ENCODE measurements around the gene CEND1.

Gene CEND1

DNA sequence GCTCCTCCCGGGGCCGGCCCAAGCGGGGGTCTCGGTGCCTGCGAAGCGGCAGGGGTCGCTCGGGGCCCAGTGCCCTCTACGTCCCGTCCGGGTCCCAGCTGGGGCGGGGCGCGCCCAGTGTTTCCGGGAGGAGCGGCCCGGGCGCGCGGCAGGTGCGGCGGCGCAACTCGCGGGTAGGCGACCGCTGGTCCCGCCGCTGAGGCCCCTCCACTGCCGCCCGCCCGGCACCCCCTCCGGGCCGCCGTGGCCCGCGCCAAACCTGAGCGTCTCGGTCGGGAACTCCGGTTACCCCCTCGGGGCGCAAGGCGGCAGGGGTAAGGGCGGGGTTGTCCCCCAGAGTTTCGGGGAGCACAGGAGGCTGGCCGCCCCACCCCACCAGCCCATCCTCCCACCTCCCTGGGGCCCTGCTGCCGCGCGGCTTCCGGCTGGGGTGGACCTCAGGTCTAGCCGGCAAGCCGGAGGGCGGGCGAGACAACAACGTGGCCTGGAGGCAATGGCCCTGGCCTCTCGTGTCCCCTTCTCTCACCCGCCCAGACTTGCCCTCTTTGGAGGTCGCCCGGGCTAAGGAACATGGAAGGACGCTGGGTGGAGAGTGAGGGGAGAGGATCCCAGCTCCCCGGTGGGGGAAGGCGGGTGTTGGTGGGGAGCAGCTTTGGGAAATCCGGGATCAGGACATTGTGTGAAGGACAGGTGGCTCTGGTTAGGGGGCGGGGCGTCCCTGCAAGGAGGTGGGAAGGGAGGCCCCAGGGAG is 37.4 kb upstream of the CEND1 start:
- DNase-seq, result no peak

DNA sequence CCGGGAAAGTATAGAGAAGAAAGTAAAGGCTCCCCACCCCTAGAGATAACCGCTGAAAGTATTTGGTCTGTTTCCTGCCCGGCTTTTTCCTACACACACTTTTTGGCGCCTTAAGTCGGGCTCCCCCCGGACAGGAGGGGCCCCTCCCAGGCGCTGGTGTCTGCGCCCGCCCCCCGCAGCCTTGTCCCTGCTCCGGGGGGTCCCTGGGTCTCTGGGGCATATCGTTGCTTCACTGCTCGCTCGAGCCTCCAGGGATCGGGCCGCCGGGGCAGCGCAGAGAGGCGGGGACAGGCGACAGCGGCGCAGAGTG is 36.9 kb upstream of the CEND1 start:
- DNase-seq, result no peak

DNA sequence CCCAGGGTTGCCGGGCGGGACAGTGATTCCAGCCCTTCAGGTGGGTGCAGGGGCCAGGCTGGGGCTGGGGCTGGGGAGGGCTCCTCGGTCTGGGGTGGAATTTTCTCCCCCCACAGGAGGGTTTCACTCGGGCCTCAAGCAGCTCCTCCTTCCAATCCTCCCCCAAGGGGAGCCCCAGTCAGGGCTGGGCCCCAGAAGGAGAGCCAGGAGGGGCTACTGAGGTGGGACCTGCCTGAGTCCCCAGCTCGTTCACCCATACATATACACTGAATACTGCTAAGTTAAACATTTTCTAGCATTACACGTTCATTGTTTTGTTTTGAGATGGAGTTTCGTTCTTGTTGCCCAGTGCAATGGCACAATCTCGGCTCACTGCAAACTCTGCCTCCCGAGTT is 36.3 kb upstream of the CEND1 start:
- DNase-seq, result no peak

DNA sequence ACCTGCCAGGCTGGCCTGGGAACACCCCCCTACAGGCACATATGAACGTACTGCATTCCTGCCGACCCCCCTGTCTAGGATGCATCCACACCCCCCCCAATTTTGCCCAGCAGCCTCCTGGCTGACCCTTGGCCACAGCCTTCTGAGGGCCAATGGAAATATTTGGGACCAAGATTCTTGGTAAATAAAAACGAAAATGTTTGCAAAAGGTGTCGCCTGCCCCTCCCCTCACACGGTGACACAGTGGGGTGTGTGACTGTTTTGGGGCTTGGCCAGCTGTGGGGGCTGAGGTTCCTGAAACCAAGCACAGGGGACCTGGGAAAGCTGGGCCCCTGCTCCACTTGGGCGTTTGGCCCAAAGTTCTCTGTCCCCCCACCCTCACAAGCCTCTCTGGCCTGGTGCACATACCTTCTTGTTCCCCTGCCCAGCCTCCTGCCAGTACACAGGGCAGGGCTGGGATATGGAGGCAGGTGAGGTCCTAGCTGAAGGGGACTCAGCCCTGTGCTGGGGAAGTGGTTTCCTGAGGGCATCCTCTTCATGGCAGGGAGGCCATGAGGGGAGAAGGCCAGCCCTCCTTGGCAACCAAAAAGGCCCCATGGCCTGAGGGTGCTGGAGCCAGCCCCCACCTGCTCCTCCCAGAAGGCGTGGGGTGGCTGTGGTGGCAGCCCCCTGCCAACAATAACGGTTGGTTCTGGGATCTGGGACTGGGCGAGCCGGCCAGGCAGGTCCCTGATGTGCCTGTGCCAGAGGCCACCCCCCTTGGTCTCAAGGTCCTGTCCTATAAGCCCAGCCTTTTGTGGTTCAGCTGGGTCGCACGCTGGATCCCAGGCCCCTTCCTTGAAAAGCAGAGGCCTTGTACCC is 35.7 kb upstream of the CEND1 start:
- DNase-seq, result no peak

DNA sequence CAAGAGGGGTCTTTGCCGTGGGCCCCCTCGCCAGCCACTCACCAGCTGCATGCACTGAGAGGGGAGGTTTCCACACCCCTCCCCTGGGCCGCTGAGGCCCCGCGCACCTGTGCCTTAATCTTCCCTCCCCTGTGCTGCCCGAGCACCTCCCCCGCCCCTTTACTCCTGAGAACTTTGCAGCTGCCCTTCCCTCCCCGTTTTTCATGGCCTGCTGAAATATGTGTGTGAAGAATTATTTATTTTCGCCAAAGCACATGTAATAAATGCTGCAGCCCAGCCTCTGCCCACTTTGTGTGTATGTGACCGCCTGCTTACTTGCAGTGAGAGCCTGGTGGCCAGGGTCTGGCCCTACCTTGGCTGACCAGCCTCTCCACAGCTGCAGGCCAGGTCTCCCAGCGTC is 35.1 kb upstream of the CEND1 start:
- DNase-seq, result no peak

DNA sequence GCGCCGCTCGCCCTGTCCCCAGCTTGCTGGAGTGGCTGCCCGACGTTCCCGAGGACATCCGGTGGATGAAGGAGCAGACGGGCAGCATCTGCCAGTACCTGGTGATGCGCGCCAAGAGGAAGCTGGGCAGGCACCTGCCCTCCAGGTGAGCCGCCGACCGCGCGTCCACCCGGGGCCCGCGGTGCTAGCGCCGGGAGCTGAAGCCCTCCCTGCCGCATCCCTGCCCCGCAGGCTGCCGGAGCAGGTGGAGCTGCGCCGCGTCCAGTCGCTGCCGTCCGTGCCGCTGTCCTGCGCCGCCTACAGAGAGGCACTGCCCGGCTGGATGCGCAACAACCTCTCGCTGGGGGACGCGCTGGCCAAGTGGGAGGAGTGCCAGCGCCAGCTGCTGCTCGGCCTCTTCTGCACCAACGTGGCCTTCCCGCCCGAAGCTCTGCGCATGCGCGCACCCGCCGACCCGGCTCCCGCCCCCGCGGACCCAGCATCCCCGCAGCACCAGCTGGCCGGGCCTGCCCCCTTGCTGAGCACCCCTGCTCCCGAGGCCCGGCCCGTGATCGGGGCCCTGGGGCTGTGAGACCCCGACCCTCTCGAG is 34.5 kb upstream of the CEND1 start:
- DNase-seq, result no peak

DNA sequence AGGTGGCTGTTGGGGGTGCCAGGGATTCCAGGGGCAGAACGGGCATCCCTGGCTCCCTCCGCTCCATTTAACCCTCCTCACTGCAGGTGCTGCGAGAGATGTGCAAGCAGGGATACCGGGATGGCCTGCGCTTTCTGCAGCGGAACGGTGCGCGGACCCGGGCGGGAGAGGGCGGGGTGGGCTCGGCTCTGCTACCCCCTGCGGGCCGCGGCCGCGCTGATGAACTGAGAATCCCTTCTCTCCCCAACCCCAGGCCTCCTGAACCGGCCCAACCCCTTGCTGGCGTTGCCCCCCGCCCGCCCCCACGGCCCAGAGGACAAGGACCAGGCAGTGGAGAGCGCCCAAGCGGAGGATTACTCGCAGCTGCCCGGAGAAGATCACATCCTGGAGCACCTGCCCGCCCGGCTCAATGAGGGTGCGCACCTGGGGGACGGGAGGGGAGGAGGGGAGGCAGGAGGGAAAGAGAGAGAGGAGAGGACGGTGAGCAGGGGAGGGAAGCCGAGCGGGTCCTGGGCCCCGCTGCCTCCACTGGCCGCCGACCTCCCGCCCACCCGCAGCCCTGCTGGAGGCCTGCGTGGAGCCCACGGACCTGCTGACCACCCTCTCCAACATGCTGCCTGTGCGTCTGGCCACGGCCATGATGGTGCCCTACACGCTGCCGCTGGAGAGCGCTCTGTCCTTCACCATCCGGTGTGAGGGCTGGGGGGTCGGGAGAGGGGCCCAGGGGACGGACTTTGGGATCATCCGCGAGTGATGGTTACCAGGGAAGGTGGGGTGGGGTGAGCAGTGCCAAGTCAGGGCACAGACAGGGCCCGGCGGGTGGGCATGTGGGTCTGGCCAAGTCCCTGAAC is 33.8 kb upstream of the CEND1 start:
- no peak for DNase-seq

DNA sequence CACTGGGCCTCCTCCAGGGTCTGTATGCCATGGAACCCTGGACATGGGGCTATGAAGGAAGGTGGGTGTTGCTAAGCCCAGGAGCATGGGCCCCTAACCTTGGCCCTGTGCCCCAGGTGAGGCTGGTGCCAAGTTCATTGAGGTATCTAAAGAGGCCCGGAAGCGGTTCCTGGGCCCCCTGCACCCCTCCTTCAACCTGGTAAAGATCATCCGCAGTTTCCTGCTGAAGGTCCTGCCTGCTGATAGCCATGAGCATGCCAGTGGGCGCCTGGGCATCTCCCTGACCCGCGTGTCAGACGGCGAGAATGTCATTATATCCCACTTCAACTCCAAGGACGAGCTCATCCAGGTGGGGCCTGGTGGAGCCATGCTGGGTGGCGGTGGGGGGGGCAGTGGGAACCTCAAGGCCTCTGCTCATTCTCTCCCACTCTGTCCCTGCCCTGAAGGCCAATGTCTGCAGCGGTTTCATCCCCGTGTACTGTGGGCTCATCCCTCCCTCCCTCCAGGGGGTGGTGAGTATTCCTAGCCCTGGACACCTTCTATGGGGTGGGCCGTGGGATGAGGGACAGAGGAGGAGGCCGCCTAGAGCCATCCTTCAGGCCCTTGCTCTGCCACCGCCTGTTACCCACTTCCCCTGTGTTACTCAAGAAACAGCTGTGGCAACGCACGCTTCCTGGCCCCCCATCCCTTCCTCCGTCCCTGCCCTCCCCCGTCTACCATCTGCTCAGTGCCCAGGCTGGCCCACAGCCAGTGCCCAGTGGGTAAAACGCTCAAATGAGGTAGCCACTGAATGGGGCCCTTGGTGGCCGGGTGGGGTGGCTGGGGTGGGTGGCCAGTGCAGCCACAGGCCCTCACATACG is 31.9 kb upstream of the CEND1 start:
- DNase-seq, result no peak

DNA sequence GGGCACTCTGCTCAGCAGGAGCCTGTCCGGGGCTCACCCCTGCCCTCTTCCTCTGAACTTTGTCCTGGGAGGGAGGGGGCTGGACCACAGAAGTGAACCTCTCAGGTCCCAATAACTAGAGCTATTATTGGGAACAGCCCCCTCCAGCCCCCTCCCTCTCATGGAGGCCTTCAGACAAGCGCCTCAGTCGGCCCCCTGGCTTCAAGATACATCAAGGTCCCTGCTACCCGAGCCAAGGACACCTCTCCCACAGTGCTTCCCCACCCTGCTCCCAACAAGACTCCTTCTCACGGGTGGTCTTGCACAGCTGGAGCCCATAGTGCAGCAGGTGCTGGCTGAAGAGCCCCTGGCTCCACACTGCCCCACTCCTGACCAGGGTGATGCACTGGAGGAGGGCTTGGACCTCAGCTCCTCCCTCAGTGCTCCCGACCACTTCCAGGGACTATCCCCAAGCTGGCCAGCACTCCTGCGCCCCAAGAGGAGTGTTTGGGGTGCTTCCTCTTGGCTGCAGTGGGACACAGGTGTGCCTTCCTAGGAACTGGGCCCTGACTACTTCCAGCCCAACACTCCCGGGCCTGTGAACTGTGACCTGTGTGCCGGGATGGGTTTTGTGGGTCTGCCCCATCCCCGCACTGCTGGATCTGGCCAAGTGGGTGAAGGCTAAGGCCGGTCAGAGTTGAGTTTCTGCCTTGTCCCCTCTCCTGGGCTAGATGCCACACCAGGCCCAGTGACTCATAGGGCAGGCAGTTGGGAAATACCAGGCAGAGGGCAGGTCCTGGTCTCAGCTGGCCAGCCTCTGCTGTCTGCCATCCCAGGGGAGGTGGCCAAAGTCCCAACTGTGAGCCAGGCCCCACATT is 31.0 kb upstream of the CEND1 start:
- no peak for DNase-seq

DNA sequence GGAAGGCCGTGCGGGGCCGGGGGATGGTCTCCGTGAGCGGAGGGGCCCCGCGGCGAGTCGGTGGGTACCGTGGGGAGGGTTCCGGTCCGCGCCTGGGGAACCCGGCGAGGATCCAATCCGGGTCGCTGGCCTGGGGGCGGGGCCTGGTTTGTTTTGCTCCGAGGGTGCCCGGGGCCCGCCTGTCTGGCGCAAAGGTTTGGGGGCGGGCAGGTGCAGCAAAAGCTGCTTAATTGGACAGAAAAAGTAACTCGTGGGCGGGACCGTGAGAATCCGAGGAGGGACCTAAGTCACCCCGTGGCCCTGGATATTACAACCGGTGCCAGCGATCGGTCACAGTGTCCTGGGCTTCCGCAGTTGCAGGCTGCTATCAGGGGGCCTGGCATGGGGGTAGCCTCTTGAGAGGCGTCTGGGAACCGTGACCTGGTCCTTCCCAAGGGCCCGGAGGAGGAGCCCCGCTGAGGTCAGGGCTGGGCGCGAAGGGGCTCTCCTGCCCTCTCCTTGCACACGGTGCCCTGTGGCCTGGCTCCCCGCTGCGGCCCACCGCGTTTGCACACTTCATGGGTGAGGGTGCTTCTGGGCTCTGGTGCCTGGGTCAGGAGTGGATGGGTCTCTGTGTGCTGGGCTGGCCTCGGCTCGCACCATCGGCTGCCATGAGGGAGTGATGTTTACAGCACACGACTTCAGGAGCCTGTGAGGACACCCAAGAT is 30.2 kb upstream of the CEND1 start:
- DNase-seq, result no peak

DNA sequence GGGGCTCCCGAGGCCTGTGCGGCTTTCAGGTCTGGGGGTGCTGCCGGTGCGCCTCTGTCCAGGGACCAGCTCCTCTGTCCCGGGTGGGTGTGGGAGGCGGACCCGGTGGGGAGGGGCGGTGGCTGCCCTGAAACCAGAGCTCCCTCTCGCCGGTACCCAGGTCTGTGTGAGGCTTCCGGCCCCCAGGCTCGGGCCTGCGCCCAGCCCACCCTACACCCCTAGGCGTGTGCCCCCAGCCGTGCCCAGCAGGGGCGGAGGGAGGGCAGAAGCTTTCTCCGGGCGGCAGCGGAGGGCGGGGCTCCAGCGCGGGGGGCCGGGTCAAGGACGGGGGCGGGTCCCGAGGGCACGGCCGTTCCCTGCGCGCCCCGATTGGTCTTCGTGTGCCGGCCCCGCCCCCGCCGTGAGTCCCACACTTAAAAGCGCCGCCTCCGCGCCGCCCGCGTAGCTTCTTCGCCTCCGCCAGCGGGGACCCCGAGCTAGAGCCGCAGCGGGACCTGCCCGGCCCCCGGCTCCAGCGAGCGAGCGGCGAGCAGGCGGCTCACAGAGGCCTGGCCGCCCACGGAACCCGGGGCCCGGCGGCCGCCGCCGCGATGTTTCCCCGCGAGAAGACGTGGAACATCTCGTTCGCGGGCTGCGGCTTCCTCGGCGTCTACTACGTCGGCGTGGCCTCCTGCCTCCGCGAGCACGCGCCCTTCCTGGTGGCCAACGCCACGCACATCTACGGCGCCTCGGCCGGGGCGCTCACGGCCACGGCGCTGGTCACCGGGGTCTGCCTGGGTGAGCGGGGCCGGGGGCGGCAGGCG is 29.4 kb upstream of the CEND1 start:
- DNase-seq, result peak; percentile 64

DNA sequence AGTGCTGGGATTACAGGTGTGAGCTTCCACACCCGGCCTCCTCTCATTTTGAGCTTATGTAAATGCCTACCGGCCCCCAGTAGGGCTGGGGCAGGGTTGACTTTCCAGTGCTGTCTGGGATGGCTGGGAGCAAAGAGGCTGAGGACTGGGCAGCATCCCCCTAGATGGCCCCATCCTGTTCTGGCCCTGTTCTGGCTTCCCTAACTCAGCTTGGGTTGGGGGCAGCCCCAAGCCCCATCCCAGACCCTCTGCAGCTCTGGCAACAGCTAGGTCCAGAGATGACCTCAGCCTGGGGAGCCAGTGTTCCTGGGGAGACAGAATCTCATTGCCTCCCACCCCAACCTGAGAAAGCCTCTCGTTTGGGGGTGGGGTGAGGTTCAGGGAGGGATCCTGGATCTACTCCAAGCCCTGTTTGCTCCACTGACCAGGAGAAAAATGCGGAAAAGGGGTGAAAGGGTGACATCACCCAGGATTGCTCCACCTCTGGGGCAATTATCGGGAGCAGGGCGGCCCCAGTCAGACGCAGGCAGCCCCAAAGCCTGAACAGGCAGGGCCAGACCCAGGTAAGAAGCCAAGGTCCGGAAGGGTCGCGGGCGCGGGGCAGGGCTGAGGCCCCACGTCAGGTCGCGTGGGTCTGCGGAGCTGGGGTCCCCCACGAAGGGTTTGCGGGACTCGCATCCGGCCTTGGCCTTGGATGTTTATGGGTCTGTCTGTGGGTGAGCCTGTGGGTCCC is 28.7 kb upstream of the CEND1 start, which contains the start of gene PNPLA2:
TSS of gene PNPLA2 (plus strand) at position 519 of the 733 bp plus-strand sequence. CDS start 805 bp downstream, outside the sequence.
- DNase-seq, result no peak

DNA sequence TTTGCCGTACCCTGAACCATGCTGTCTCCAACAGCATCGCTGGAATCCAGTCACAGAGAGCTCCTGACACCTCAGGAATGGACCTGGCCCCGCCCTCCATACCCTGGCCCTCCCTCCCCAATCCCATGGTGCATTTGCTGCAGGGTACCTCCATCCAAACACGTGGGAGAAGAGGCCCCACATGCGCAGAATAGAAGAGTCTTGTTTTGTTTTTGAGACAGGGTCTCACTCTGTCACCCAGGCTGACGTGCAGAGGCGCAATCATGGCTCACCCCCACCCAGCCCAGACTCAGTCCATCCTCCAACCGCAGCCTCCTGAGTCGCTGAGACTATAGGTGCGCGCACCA is 26.5 kb upstream of the CEND1 start:
- DNase-seq, result no peak

DNA sequence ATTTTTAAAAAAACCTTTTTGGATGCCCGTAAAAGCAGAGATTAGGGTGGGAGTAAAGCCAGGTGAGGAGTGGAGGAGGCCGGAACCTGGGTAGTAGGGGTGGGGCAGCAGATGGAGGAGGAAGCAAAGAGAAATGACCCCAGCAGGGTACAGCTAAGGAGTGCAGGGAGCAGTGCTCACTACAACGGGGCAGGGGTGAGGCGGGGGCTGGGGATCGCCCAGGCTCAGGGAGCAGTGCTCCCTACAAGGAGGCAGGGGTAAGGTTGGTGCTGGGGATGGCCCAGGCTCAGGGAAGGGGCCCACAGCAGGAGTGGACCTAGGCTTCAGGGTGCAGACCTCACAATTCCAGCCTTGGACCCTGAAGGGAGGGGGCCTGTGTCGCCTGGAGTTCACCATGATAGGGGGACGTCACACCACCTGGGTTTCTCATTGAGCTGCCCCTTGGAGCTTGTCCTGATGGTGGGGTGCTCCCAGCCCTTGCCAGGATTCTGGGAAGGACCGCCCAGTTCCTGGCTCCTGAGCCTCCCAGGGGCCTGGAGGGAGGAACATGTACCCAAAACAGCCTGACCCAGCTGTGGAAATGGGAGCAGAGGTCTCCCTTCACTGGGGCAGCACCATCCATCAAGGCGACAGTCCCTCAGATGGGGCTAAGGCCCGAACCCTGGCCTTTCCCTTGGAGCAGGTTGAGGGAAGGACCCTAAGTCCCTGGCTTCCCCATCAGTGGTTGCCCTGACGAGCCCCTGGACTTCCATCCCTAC is 26.0 kb upstream of the CEND1 start:
- DNase-seq, result no peak

DNA sequence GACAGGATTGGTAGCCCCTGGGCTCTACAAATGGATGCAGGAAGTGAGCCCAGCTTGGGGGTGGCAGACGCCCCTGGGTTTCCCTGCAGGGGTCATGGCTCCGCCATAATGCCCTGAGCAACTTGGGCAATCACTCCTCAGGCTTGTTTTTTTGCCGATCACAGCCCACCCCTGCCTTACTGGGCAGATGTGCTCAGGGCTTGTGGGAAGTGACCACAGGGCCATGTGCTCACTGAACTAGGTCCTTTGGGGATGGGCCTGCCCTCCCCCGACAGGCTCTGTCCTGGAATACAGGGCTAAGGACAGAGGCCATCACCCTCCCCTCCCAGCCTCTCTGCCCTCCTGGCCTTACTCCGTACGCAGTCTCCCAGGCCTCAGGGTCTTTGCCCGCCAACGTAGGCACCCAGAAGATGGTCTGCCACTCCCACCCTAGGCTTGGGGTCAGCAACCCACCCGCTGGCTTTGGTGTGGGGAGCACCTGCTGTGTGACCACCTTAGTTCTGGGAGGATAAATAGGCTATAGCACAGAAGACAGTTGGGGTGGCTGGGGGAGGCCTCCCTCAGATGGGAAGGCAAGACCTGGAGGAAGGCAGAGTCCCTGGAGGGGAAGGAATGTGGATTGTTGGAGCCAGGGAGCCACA is 23.7 kb upstream of the CEND1 start:
- no peak for DNase-seq

DNA sequence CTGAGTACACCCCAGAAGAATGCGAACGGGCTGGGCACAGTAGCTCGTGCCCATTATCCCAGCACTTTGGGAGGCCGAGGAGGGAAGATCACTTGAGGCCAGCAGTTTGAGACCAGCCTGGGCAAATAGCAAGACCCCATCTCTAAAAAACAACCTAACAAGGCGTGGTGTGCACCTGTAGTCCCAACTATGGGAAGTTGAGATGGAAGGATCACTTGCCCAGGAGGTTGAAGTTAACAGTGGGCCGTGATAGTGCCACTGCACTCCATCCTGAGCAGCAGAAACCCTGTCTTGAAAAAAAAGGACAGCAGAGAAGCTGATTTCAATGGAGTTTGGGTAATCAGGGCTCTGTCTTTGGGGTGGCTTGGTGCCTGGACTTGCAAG is 23.2 kb upstream of the CEND1 start:
- DNase-seq, result no peak

DNA sequence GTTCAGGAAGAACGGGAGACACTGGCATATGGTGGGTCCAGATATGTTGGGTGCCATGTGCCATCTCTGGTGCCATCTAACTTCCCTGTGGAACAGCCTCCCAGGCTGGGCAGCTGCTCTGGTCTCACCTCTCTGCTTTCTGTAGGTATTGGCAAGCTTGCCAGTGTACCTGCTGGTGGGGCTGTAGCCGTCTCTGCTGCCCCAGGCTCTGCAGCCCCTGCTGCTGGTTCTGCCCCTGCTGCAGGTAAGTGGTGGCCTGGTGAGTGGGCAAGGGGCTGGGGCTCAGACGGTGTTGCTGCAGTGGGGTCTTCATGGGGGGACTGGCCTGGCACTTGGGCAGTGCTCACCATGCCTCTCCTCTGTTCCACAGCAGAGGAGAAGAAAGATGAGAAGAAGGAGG is 22.5 kb upstream of the CEND1 start:
- no peak for DNase-seq

Data from NCI-H1694 treated with DMSO at 0.1 percent for 48 hours (cell line).